Calu3 (cell line): Measurements from ENCODE around the gene SLC4A7. TPM values are rescaled to one million over a fixed set of nuclear protein-coding genes. Genes with fewer than 3 reads are reported as not detected.

ENCODE experiments used
- BruUV-seq: library from RNA; stranded (reverse); fragments of 400-500 nt; replicated peaks from 2 replicates; lab custom pipeline; 2021; lab: Mats Ljungman, UMichigan
- CTCF ChIA-PET: fragments of 300-600 bp; sonication (Branson Sonifier 250); formaldehyde crosslinking; loops from one replicate; lab custom pipeline; 2022; ENCODE audit warnings: antibody characterized with exemption; lab: Charles Lee
- DNase-seq: peaks from one replicate; pipeline ENCODE4 v3.0.0; 2022
- H3K27ac Mint-ChIP-seq: one replicate; pipeline ENCODE4 v1.8.0; 2022; ENCODE audit warnings: mixed read lengths; ENCODE audit not compliant: unreplicated experiment
- H3K27me3 Mint-ChIP-seq: one replicate; pipeline ENCODE4 v1.8.0; 2022; ENCODE audit warnings: mixed read lengths; ENCODE audit not compliant: unreplicated experiment
- H3K36me3 Mint-ChIP-seq: one replicate; pipeline ENCODE4 v1.8.0; 2022; ENCODE audit warnings: mild to moderate bottlenecking, moderate library complexity, mixed read lengths; ENCODE audit not compliant: insufficient read depth, unreplicated experiment
- H3K4me1 Mint-ChIP-seq: one replicate; pipeline ENCODE4 v1.8.0; 2022; ENCODE audit warnings: mild to moderate bottlenecking, low read depth, mixed read lengths; ENCODE audit not compliant: unreplicated experiment
- H3K4me3 Mint-ChIP-seq: one replicate; pipeline ENCODE4 v1.8.0; 2022; ENCODE audit warnings: mild to moderate bottlenecking, low read depth, moderate library complexity, mixed read lengths; ENCODE audit not compliant: unreplicated experiment
- H3K9me3 Mint-ChIP-seq: one replicate; pipeline ENCODE4 v1.8.0; 2022; ENCODE audit warnings: low read depth, mixed read lengths; ENCODE audit not compliant: unreplicated experiment
- intact Hi-C: fragments of 100-400 bp; cut with micrococcal nuclease; formaldehyde crosslinking; loops from one replicate; pipeline ENCODE4 v1.10.0; 2022; ENCODE audit not compliant: unreplicated experiment
- total RNA-seq: library from RNA; stranded (reverse); gene quantifications from 2 replicates; pipeline ENCODE4 v1.2.3, GENCODE V29; 2022
- TF ChIP-seq, protein P1 (sequence below): fragments of 200-600 bp; IDR thresholded peaks from one replicate; pipeline ENCODE4 v1.8.0; 2022; ENCODE audit warnings: antibody characterized with exemption; ENCODE audit not compliant: unreplicated experiment

Gene SLC4A7
- total RNA-seq, 1 experiment from 2014 or later: 61.6 TPM

GRCh38 chr3:27479806-27480543 lies 4.2 kb downstream of the SLC4A7 start:
- CTCF ChIA-PET: interaction anchor here (0.5 to 1.4 kb wide), 3 partner anchors 12 to 212 kb away, joined by 3 to 5 read pairs (median 4); no protein-coding TSS in a partner anchor
- intact Hi-C loops: loop anchor here (2.0 to 5.0 kb wide), 3 partner anchors 52 to 201 kb away; no protein-coding TSS in a partner anchor
- peaks cover 2% of the 10 kb centered on the region for H3K9me3 Mint-ChIP-seq
- H3K4me3 Mint-ChIP-seq: no peak overlapping the region
- no peak overlapping the region for H3K27ac Mint-ChIP-seq
- no TSS peak for BruUV-seq
- no peak for DNase-seq
- peaks cover 33% of the 10 kb centered on the region for H3K36me3 Mint-ChIP-seq
- no peaks in the 10 kb centered on the region for H3K27me3 Mint-ChIP-seq
- TF ChIP-seq, protein P1, sequence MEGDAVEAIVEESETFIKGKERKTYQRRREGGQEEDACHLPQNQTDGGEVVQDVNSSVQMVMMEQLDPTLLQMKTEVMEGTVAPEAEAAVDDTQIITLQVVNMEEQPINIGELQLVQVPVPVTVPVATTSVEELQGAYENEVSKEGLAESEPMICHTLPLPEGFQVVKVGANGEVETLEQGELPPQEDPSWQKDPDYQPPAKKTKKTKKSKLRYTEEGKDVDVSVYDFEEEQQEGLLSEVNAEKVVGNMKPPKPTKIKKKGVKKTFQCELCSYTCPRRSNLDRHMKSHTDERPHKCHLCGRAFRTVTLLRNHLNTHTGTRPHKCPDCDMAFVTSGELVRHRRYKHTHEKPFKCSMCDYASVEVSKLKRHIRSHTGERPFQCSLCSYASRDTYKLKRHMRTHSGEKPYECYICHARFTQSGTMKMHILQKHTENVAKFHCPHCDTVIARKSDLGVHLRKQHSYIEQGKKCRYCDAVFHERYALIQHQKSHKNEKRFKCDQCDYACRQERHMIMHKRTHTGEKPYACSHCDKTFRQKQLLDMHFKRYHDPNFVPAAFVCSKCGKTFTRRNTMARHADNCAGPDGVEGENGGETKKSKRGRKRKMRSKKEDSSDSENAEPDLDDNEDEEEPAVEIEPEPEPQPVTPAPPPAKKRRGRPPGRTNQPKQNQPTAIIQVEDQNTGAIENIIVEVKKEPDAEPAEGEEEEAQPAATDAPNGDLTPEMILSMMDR: no peak
- H3K4me1 Mint-ChIP-seq: peaks cover 20% of the 10 kb centered on the region

- Mint-ChIP-seq H3K27me3 (no peaks in the 10 kb centered on the region), H3K4me1 (peaks cover 8% of the 10 kb centered on the region), H3K9me3 (peaks cover 2% of the 10 kb centered on the region), H3K36me3 (peaks cover 16% of the 10 kb centered on the region), H3K27ac (no peak overlapping the region), H3K4me3 (no peak overlapping the region)
- DNase-seq: no peak
- no TSS peak for BruUV-seq
- intact Hi-C loops: no loop called here
- CTCF ChIA-PET: interaction anchor here (0.5 to 1.2 kb wide), 2 partner anchors 199 to 819 kb away, joined by 3 read pairs; no protein-coding TSS in a partner anchor
- TF ChIP-seq, protein P1: no peak
Measured at GRCh38 chr3:27471923-27472550, 12.1 kb downstream of the SLC4A7 start.

DNA sequence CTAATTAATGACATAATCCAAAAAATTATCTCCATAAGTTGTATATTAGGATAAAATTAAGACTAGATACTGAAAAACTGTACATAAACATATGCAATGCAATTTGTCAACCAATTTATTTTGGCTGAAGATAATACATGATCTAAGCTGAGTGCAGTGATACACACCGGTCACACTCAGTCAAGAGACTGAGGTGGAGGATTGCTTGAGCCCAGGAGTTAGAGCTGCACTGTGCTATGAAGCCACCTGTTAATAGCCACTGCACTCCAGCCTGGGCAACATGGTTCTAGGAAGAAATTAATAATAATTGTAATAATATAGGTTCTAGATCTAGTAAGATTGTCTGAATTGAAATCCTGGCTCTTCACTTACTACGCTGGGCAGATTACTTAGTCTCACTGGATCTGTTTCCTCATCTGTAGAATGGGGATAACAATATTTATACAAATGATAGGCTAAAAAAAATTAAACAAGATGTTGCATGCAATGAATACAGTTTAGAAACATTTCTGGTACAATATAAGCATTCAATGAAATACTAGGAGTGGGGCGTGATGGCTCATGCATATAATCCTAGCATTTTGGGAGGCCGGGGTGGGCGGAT lies 15.8 kb downstream of the SLC4A7 start:
- Mint-ChIP-seq H3K27me3 (no peaks in the 10 kb centered on the region), H3K9me3 (no peaks in the 10 kb centered on the region), H3K36me3 (peaks cover 11% of the 10 kb centered on the region), H3K4me3 (no peak overlapping the region), H3K27ac (no peak overlapping the region), H3K4me1 (no peaks in the 10 kb centered on the region)
- no peak for DNase-seq
- intact Hi-C loops: loop anchor here (5.0 to 10.0 kb wide), 4 partner anchors 54 to 336 kb away; no protein-coding TSS in a partner anchor
- TF ChIP-seq, protein P1: no peak
- no TSS peak for BruUV-seq
- CTCF ChIA-PET: interaction anchor here (1.1 kb wide), 1 partner anchor 12 kb away, joined by 4 read pairs; no protein-coding TSS in a partner anchor

- no peaks in the 10 kb centered on the region for H3K27me3 Mint-ChIP-seq
- peaks cover 11% of the 10 kb centered on the region for H3K36me3 Mint-ChIP-seq
- no peak overlapping the region for H3K27ac Mint-ChIP-seq
- no peak overlapping the region for H3K4me3 Mint-ChIP-seq
- H3K4me1 Mint-ChIP-seq: no peaks in the 10 kb centered on the region
- no peaks in the 10 kb centered on the region for H3K9me3 Mint-ChIP-seq
- CTCF ChIA-PET: interaction anchor here (1.1 kb wide), 2 partner anchors 12 to 214 kb away, joined by 4 to 5 read pairs; no protein-coding TSS in a partner anchor
- no peak for DNase-seq
- intact Hi-C loops: loop anchor here (1.0 to 10.0 kb wide), 5 partner anchors 53 to 335 kb away; no protein-coding TSS in a partner anchor
- TF ChIP-seq, protein P1: no peak
- BruUV-seq: no TSS peak
Measured at GRCh38 chr3:27467545-27467944, 16.6 kb downstream of the SLC4A7 start.
